Lung (tissue), 12 donors: ENCODE results near the gene TECR. TPM values are rescaled to one million over a fixed set of nuclear protein-coding genes. Genes with fewer than 3 reads are reported as not detected.
A peak's percentile ranks its signal among the peaks of the same experiment; 100 is the strongest.
"Not testable (repeated sequence)": the region's sequence is repeated elsewhere in the genome, so short reads cannot be mapped to it uniquely, and the experiment has no call there.

Experiments
- ATAC-seq: fragments of 200-7000 bp; cut with Tn5 transposase; one replicate; pipeline ENCODE4 v1.9.1; 2020; ENCODE audit warnings: moderate number of reproducible peaks; ENCODE audit not compliant: insufficient read depth, low FRiP score
- DNase-seq, 3 donors: peaks; one replicate each; pipeline ENCODE4 v3.0.0-alpha.2; 2013 to 2017
- H3K27ac ChIP-seq, 2 donors: one replicate each; pipeline ENCODE4 v1.5.1; 2013; ENCODE audit warnings: mild to moderate bottlenecking in 2 of 2, moderate library complexity in 2 of 2, control low read depth in 1 of 2, inconsistent platforms in 1 of 2, low read depth in 1 of 2, low read length in 1 of 2
- H3K27me3 ChIP-seq, 3 donors: one replicate each; pipeline ENCODE4 v1.5.1; 2013; ENCODE audit warnings: low read length in 2 of 3; ENCODE audit not compliant: control insufficient read depth in 3 of 3, insufficient read depth in 3 of 3
- H3K36me3 ChIP-seq, 4 donors: one replicate each; pipeline ENCODE4 v1.5.1; 2013; ENCODE audit warnings: low read length in 4 of 4, mild to moderate bottlenecking in 1 of 4, moderate library complexity in 1 of 4; ENCODE audit not compliant: control insufficient read depth in 4 of 4, insufficient read depth in 4 of 4
- H3K4me1 ChIP-seq, 5 donors: one replicate each; pipeline ENCODE4 v1.5.1; 2013; ENCODE audit warnings: low read length in 5 of 5, mild to moderate bottlenecking in 2 of 5, moderate library complexity in 1 of 5; ENCODE audit not compliant: control insufficient read depth in 5 of 5, insufficient read depth in 5 of 5
- H3K4me3 ChIP-seq: one replicate; pipeline ENCODE4 v1.5.1; 2013; ENCODE audit warnings: mild to moderate bottlenecking, control low read depth, moderate library complexity
- H3K9ac ChIP-seq, 2 donors: one replicate each; pipeline ENCODE4 v1.5.1; 2013; ENCODE audit warnings: low read length in 2 of 2, control low read depth in 1 of 2; ENCODE audit not compliant: insufficient read depth in 1 of 2
- H3K9me3 ChIP-seq, 4 donors: one replicate each; pipeline ENCODE4 v1.5.1; 2013; ENCODE audit warnings: low read length in 3 of 4, mild to moderate bottlenecking in 1 of 4, moderate library complexity in 1 of 4; ENCODE audit not compliant: control insufficient read depth in 4 of 4, insufficient read depth in 3 of 4
- CTCF ChIP-seq: IDR thresholded peaks from 2 replicates; pipeline ENCODE4 v1.5.1; 2012; ENCODE audit warnings: mild to moderate bottlenecking; ENCODE audit errors: control extremely low read depth, extremely low read depth
- WGBS, 2 donors: extraction: QIAGEN DNeasy Blood & Tissue Kit; methylation state at CpG; one replicate each; pipeline ENCODE4 v1.1.7; 2013; 5-methylcytosine and 5-hydroxymethylcytosine counted together
- polyA plus RNA-seq, 2 donors: library from polyadenylated mRNA; stranded (reverse); fragments of 200-250 nt; gene quantifications; one replicate each; pipeline ENCODE4 v1.2.1, GENCODE V29; 2013
- total RNA-seq, 2 donors: library from RNA; depleted of rRNA in 1 of 2; stranded (reverse); fragments of >200 nt in 1 of 2; gene quantifications; one replicate each; pipeline ENCODE4 v1.2.1, GENCODE V29; 2014 to 2021
- donor health status: control.
- donor health status: control.
- donor health status: Bipolar disorder and iron deficiency.
- donor health status: healthy.
- donor health status: DM: yes; HTN: yes; CAD: no.

Gene TECR
- total and polyA plus RNA-seq, 4 donors, result 32.7 to 193 (median 121) TPM

GRCh38 chr19:14533450-14533849 is 4.1 kb downstream of the TECR start:
- Histone ChIP-seq H3K36me3 (peaks cover 0 to 6% (median 0%) of the 10 kb centered on the region in 4 donors), H3K4me3 (no peak overlapping the region), H3K9ac (no peak overlapping the region), H3K27ac (no peak overlapping the region), H3K9me3 (no peaks in the 10 kb centered on the region), H3K27me3 (no peaks in the 10 kb centered on the region), H3K4me1 (peaks cover 0 to 13% (median 4%) of the 10 kb centered on the region in 5 donors)
- ATAC-seq (no peak), DNase-seq (no peak)
- TF ChIP-seq CTCF, result no peak
- 89 to 92% methylated on average over 5 of the region's 5 CpGs for WGBS, 2 donors

GRCh38 chr19:14536926-14537692 is 7.7 kb downstream of the TECR start:
- peaks cover 0 to 6% (median 0%) of the 10 kb centered on the region in 4 donors for H3K36me3 ChIP-seq
- H3K4me3 ChIP-seq, result no peak overlapping the region
- ATAC-seq (peak; percentile 80), DNase-seq (peak; percentile 53 to 78 (median 78))
- H3K9ac ChIP-seq, result no peak overlapping the region
- WGBS, 2 donors, result 24 to 28% methylated on average over 19 to 24 of the region's 24 CpGs
- TF ChIP-seq CTCF, result no peak
- H3K27me3 ChIP-seq, result no peaks in the 10 kb centered on the region
- peaks cover 0 to 9% (median 0%) of the 10 kb centered on the region in 5 donors for H3K4me1 ChIP-seq
- no peaks in the 10 kb centered on the region for H3K9me3 ChIP-seq
- H3K27ac ChIP-seq, result peak overlapping the region in 1 of 2 donors; percentile 67

- Histone ChIP-seq H3K9me3 (no peaks in the 10 kb centered on the region), H3K9ac (no peak overlapping the region), H3K4me1 (peaks cover 0 to 14% (median 3%) of the 10 kb centered on the region in 5 donors), H3K27ac (no peak overlapping the region), H3K4me3 (no peak overlapping the region), H3K36me3 (no peaks in the 10 kb centered on the region), H3K27me3 (no peaks in the 10 kb centered on the region)
- no peak for DNase-seq
- no peak for ATAC-seq
- no peak for TF ChIP-seq CTCF
- 93 to 95% methylated on average over 19 of the region's 19 CpGs for WGBS, 2 donors
Observed at GRCh38 chr19:14540741-14541525, 11.5 kb downstream of the TECR start.

GRCh38 chr19:14541979-14542378 is 12.6 kb downstream of the TECR start:
- H3K27me3 ChIP-seq, H3K4me3 ChIP-seq, H3K36me3 ChIP-seq, H3K4me1 ChIP-seq, H3K27ac ChIP-seq, H3K9ac ChIP-seq, ATAC-seq, H3K9me3 ChIP-seq, DNase-seq: not testable (repeated sequence)
- WGBS, 2 donors, result 85% methylated on average over 5 of the region's 5 CpGs
